Measurements from ENCODE around the gene TBC1D32. TPM values are rescaled to one million over a fixed set of nuclear protein-coding genes. Genes with fewer than 3 reads are reported as not detected.
A peak's percentile ranks its signal among the peaks of the same experiment; 100 is the strongest.

The TBC1D32 gene
- total RNA-seq, 1 donor from 2014 or later, result 12.2 TPM

DNA sequence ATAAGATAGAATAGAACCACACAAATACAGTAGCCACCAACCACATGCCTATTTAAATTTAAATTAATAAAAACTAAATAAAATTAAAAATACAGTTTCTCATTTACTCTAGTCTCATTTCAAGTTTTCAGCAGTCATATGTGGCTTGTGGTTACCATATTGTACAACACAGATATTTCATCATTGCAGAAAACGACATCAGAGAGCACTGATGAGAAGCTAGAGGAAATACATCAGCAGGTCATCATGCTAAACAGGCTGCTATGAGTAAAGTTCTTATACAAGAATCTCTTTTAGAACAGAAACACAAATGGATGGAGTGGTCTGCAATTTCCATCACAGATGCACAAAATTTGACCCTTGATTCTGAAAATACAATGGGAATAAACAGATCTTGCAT, 36.6 kb downstream of the TBC1D32 start:
- no peaks in the 10 kb centered on the region for H3K9me3 Mint-ChIP-seq (ENCODE audit: unreplicated experiment)
- peaks cover 3% of the 10 kb centered on the region for H3K36me3 Mint-ChIP-seq (ENCODE audit: low read depth, unreplicated experiment)
- no peak overlapping the region for H3K27ac Mint-ChIP-seq (ENCODE audit: unreplicated experiment)
- no peak for TF ChIP-seq CTCF (IDR thresholded peaks at IDR 0.05; ENCODE audit: unreplicated experiment)
- H3K4me3 Mint-ChIP-seq (ENCODE audit: unreplicated experiment), result no peak overlapping the region
- H3K4me1 Mint-ChIP-seq (ENCODE audit: unreplicated experiment), result no peaks in the 10 kb centered on the region
- no peak for DNase-seq (ENCODE audit: low spot score)
- H3K27me3 Mint-ChIP-seq (ENCODE audit: unreplicated experiment), result no peaks in the 10 kb centered on the region

- H3K4me3 Mint-ChIP-seq (ENCODE audit: unreplicated experiment), result no peak overlapping the region
- no peaks in the 10 kb centered on the region for H3K4me1 Mint-ChIP-seq (ENCODE audit: unreplicated experiment)
- H3K9me3 Mint-ChIP-seq (ENCODE audit: unreplicated experiment), result no peaks in the 10 kb centered on the region
- H3K27ac Mint-ChIP-seq (ENCODE audit: unreplicated experiment), result no peak overlapping the region
- no peak for TF ChIP-seq CTCF (IDR thresholded peaks at IDR 0.05; ENCODE audit: unreplicated experiment)
- DNase-seq (ENCODE audit: low spot score), result no peak
- H3K36me3 Mint-ChIP-seq (ENCODE audit: low read depth, unreplicated experiment), result no peaks in the 10 kb centered on the region
- H3K27me3 Mint-ChIP-seq (ENCODE audit: unreplicated experiment), result peaks cover 2% of the 10 kb centered on the region
Observed at GRCh38 chr6:121285041-121285440, 49.2 kb downstream of the TBC1D32 start.

GRCh38 chr6:121274666-121275295, 59.5 kb downstream of the TBC1D32 start:
- Mint-ChIP-seq H3K4me3 (ENCODE audit: unreplicated experiment) (no peak overlapping the region), H3K27me3 (ENCODE audit: unreplicated experiment) (no peaks in the 10 kb centered on the region), H3K27ac (ENCODE audit: unreplicated experiment) (no peak overlapping the region), H3K36me3 (ENCODE audit: low read depth, unreplicated experiment) (peaks cover 13% of the 10 kb centered on the region), H3K4me1 (ENCODE audit: unreplicated experiment) (no peaks in the 10 kb centered on the region), H3K9me3 (ENCODE audit: unreplicated experiment) (no peaks in the 10 kb centered on the region)
- TF ChIP-seq CTCF (IDR thresholded peaks at IDR 0.05; ENCODE audit: unreplicated experiment), result no peak
- no peak for DNase-seq (ENCODE audit: low spot score)

- no peak for TF ChIP-seq CTCF (IDR thresholded peaks at IDR 0.05; ENCODE audit: unreplicated experiment)
- peaks cover 33% of the 10 kb centered on the region for H3K36me3 Mint-ChIP-seq (ENCODE audit: low read depth, unreplicated experiment)
- peaks cover 13% of the 10 kb centered on the region for H3K9me3 Mint-ChIP-seq (ENCODE audit: unreplicated experiment)
- H3K4me1 Mint-ChIP-seq (ENCODE audit: unreplicated experiment), result no peaks in the 10 kb centered on the region
- no peak for DNase-seq (ENCODE audit: low spot score)
- H3K27me3 Mint-ChIP-seq (ENCODE audit: unreplicated experiment), result peaks cover 1% of the 10 kb centered on the region
- H3K27ac Mint-ChIP-seq (ENCODE audit: unreplicated experiment), result no peak overlapping the region
- H3K4me3 Mint-ChIP-seq (ENCODE audit: unreplicated experiment), result peak overlapping the region; percentile 48
Observed at GRCh38 chr6:121263742-121264141, 70.5 kb downstream of the TBC1D32 start.

DNA sequence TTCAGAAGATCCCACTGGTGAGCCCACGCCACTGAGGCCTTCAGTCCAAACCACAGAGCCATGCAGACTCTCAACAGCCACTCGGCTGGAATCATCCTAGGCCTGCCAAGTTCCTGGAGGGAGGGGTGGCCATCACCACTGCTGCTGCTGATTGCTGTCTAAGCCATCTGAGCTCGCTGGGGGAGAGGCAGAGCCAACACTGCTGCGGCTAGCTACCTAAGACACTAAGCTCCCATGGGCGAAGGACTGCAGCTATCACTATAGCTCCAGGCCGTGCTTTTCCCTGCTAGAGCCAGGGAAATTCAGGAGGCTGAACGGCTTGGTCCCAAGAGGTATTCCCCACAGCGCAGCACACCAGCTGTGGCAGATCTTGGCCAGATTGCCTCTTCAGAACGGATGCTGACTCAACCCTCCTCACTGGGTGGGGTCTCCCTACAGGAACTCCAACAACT, 73.6 kb downstream of the TBC1D32 start:
- H3K4me1 Mint-ChIP-seq (ENCODE audit: unreplicated experiment), result no peaks in the 10 kb centered on the region
- peaks cover 8% of the 10 kb centered on the region for H3K9me3 Mint-ChIP-seq (ENCODE audit: unreplicated experiment)
- no peaks in the 10 kb centered on the region for H3K27me3 Mint-ChIP-seq (ENCODE audit: unreplicated experiment)
- no peak overlapping the region for H3K27ac Mint-ChIP-seq (ENCODE audit: unreplicated experiment)
- no peak for DNase-seq (ENCODE audit: low spot score)
- H3K36me3 Mint-ChIP-seq (ENCODE audit: low read depth, unreplicated experiment), result peaks cover 15% of the 10 kb centered on the region
- TF ChIP-seq CTCF (IDR thresholded peaks at IDR 0.05; ENCODE audit: unreplicated experiment), result no peak
- no peak overlapping the region for H3K4me3 Mint-ChIP-seq (ENCODE audit: unreplicated experiment)

All from endothelial cell (in vitro differentiated cells).